GM23338 (cell line): ENCODE results near the gene INAFM1. TPM values are rescaled to one million over a fixed set of nuclear protein-coding genes. Genes with fewer than 3 reads are reported as not detected.
A peak's percentile ranks its signal among the peaks of the same experiment; 100 is the strongest.

Experiments
- ATAC-seq: fragments of 200-7000 bp; cut with Tn5 transposase; 3 replicates; pipeline ENCODE4 v1.9.1; 2020
- DNase-seq: peaks from one replicate; pipeline ENCODE4 v3.0.0-alpha.2; 2015; ENCODE audit warnings: low spot score
- H2AFZ ChIP-seq: fragments of 200-600 bp; sonication (generic); 2 replicates; pipeline ENCODE4 v1.8.0; 2016; ENCODE audit warnings: antibody characterized with exemption, mild to moderate bottlenecking, moderate library complexity
- H3F3A ChIP-seq: fragments of 200-600 bp; sonication (generic); replicated peaks from 2 replicates; pipeline ENCODE4 v1.8.0; 2017; ENCODE audit warnings: antibody characterized with exemption, mixed run types, low read depth
- H3K27ac ChIP-seq: fragments of 200-600 bp; sonication (generic); 2 replicates; pipeline ENCODE4 v1.6.1; 2016; ENCODE audit warnings: low read depth
- H3K27me3 ChIP-seq: fragments of 200-600 bp; sonication (generic); 2 replicates; pipeline ENCODE4 v1.8.0; 2016; ENCODE audit warnings: mild to moderate bottlenecking, mixed run types, moderate library complexity; ENCODE audit not compliant: insufficient read depth
- H3K36me3 ChIP-seq: fragments of 200-600 bp; sonication (generic); 2 replicates; pipeline ENCODE4 v1.8.0; 2016; ENCODE audit warnings: mild to moderate bottlenecking; ENCODE audit not compliant: insufficient read depth
- H3K4me1 ChIP-seq: fragments of 200-600 bp; sonication (generic); 2 replicates; pipeline ENCODE4 v1.8.0; 2016; ENCODE audit warnings: mild to moderate bottlenecking, moderate library complexity; ENCODE audit not compliant: insufficient read depth
- H3K4me2 ChIP-seq: fragments of 200-600 bp; sonication (generic); 2 replicates; pipeline ENCODE4 v1.7.1; 2017; ENCODE audit warnings: mixed run types
- H3K4me3 ChIP-seq: fragments of 200-600 bp; sonication (generic); 2 replicates; pipeline ENCODE4 v1.6.1; 2016; ENCODE audit warnings: mixed run types
- H3K79me2 ChIP-seq: fragments of 200-600 bp; sonication (generic); replicated peaks from 2 replicates; pipeline ENCODE4 v1.8.0; 2017; ENCODE audit warnings: mild to moderate bottlenecking; ENCODE audit not compliant: insufficient read depth
- H3K9me2 ChIP-seq: fragments of 200-600 bp; sonication (generic); 2 replicates; pipeline ENCODE4 v1.8.0; 2017; ENCODE audit not compliant: insufficient read depth
- H4K20me1 ChIP-seq: fragments of 200-600 bp; sonication (generic); replicated peaks from 2 replicates; pipeline ENCODE4 v1.8.0; 2017; ENCODE audit warnings: mild to moderate bottlenecking; ENCODE audit not compliant: insufficient read depth
- H3K27ac Mint-ChIP-seq: 2 replicates; pipeline ENCODE4 v1.8.0; 2020; ENCODE audit warnings: inconsistent platforms, mild to moderate bottlenecking, moderate library complexity, mixed read lengths
- H3K27me3 Mint-ChIP-seq: 3 replicates; pipeline ENCODE4 v1.8.0; 2022; ENCODE audit warnings: low read depth, mild to moderate bottlenecking, moderate library complexity, mixed read lengths, inconsistent platforms; ENCODE audit not compliant: insufficient read depth, poor library complexity
- H3K36me3 Mint-ChIP-seq: 3 replicates; pipeline ENCODE4 v1.8.0; 2021; ENCODE audit warnings: low read depth, mild to moderate bottlenecking, inconsistent platforms, moderate library complexity, mixed read lengths
- H3K4me1 Mint-ChIP-seq: 3 replicates; pipeline ENCODE4 v1.8.0; 2020; ENCODE audit warnings: mild to moderate bottlenecking, inconsistent platforms, mixed read lengths
- H3K4me3 Mint-ChIP-seq: 3 replicates; pipeline ENCODE4 v1.8.0; 2021; ENCODE audit warnings: moderate library complexity, mild to moderate bottlenecking, inconsistent platforms, mixed read lengths
- H3K9me3 Mint-ChIP-seq: 3 replicates; pipeline ENCODE4 v1.8.0; 2020; ENCODE audit warnings: moderate library complexity, mild to moderate bottlenecking, inconsistent platforms, mixed read lengths
- CREB1 ChIP-seq: fragments of 250-450 bp; sonication (Bioruptor Pico); IDR thresholded peaks from 2 replicates; pipeline ENCODE4 v1.5.0; 2020; ENCODE audit warnings: low read depth, mild to moderate bottlenecking, moderate library complexity
- CTCF ChIP-seq, 2 experiments: fragments of 200-600 bp in 1 of 2; sonication (generic) in 1 of 2; conservative IDR thresholded peaks; 2 replicates each; pipeline versions ENCODE4 v1.5.1 to v1.6.1; 2016 to 2017; ENCODE audit warnings: antibody characterized with exemption in 2 of 2, low read depth in 2 of 2, mild to moderate bottlenecking in 2 of 2, moderate library complexity in 1 of 2
- EZH2 ChIP-seq: fragments of 200-600 bp; sonication (generic); IDR thresholded peaks from one replicate; pipeline ENCODE4 v1.8.0; 2017; ENCODE audit warnings: antibody characterized with exemption, mild to moderate bottlenecking, low read depth; ENCODE audit not compliant: unreplicated experiment
- EZH2phosphoT487 ChIP-seq: fragments of 200-600 bp; sonication (generic); IDR thresholded peaks from one replicate; pipeline ENCODE4 v1.8.1; 2018; ENCODE audit warnings: antibody characterized with exemption; ENCODE audit not compliant: unreplicated experiment
- JUNB ChIP-seq: IDR thresholded peaks from one replicate; pipeline ENCODE4 v1.6.1; 2016; ENCODE audit warnings: antibody characterized with exemption; ENCODE audit not compliant: unreplicated experiment
- NANOG ChIP-seq: IDR thresholded peaks from 2 replicates; pipeline ENCODE4 v1.6.1; 2016; ENCODE audit warnings: antibody characterized with exemption, borderline replicate concordance
- POLR2AphosphoS5 ChIP-seq: IDR thresholded peaks from 2 replicates; pipeline ENCODE4 v1.6.1; 2016; ENCODE audit warnings: antibody characterized with exemption, low read depth
- polyA plus RNA-seq: library from polyadenylated mRNA; unstranded; fragments of >200 nt; fragmentation: Nextera tagmentation; extraction: Ambion mirVana; gene quantifications from 2 replicates; pipeline ENCODE4 v1.2.1, GENCODE V29; 2016
- total RNA-seq: library from RNA; depleted of rRNA; stranded (reverse); fragments of >200 nt; shearing (Covaris generic); gene quantifications from 2 replicates; pipeline ENCODE4 v1.2.3, GENCODE V29; 2014

The INAFM1 gene
- total and polyA plus RNA-seq, 2 experiments from 2014 or later: 2.9 to 10.2 TPM

- TF ChIP-seq POLR2AphosphoS5 (no peak), JUNB (no peak)
These were observed 2.0 kb upstream of the INAFM1 start (continued) for GRCh38 chr19:47272448-47273312.

GRCh38 chr19:47273313-47274070 is 1.2 kb upstream of the INAFM1 start:
- Histone ChIP-seq H3K9me2 (no peaks in the 10 kb centered on the region), H3K27me3 (peaks cover 8% of the 10 kb centered on the region), H3K4me1 (peaks cover 11% of the 10 kb centered on the region; the same call in 1 of the 2 replicates), H3F3A (peaks cover 20% of the 10 kb centered on the region), H3K27ac (peak overlapping the region; percentile 100), H4K20me1 (peaks cover 3% of the 10 kb centered on the region), H3K79me2 (no peaks in the 10 kb centered on the region), H3K4me2 (peak overlapping the region; percentile 95), H3K36me3 (no peaks in the 10 kb centered on the region), H2AFZ (peak overlapping the region; percentile 72), H3K4me3 (peak overlapping the region; percentile 83)
- no peak for TF ChIP-seq JUNB
- TF ChIP-seq CREB1 (CRISPR knock-in tag): peak; percentile 74
- TF ChIP-seq EZH2phosphoT487: no peak
- no peak for TF ChIP-seq EZH2
- no peak for TF ChIP-seq NANOG
- TF ChIP-seq POLR2AphosphoS5: peak; percentile 54; the same call in 1 of the 2 replicates
- TF ChIP-seq CTCF (conservative IDR thresholded peaks at IDR 0.05; ENCODE audit: low read depth in 2 of 2): no peak; a peak in 1 of 4 replicates
- Mint-ChIP-seq H3K9me3 (no peaks in the 10 kb centered on the region; the same call in 2 of the 3 replicates), H3K27me3 (peaks cover 31% of the 10 kb centered on the region), H3K4me3 (peak overlapping the region; percentile 88), H3K36me3 (peaks cover 23% of the 10 kb centered on the region), H3K4me1 (peaks cover 24% of the 10 kb centered on the region), H3K27ac (peak overlapping the region; percentile 99)
- peak; percentile 95 for DNase-seq
- ATAC-seq: peak; percentile 72
